HEK293 (cell line): ENCODE results near the gene MAP3K15.

Experiments used
- CTCF ChIA-PET: fragments of 350-600 bp; formaldehyde crosslinking; extraction: SDS; loops from one replicate; lab custom pipeline; 2021; ENCODE audit warnings: antibody characterized with exemption; lab: Yijun Ruan, JAX
- POLR2A ChIA-PET: fragments of 300-600 bp; formaldehyde crosslinking; extraction: SDS; loops from one replicate; lab custom pipeline; 2020; ENCODE audit warnings: antibody characterized with exemption, inconsistent platforms; lab: Yijun Ruan, JAX
- H3K27ac ChIP-seq: fragments of 200-500 bp; sonication (Bioruptor generic); 2 replicates; pipeline ENCODE4 v1.5.1; 2014; ENCODE audit warnings: low read depth, low read length, control low read depth, inconsistent platforms; ENCODE audit errors: extremely low read depth
- H3K36me3 ChIP-seq, 2 experiments: fragments of 200-500 bp in 1 of 2; sonication (Bioruptor generic) in 1 of 2; 1 replicate in 1 of 2; 2 replicates in 1 of 2; pipeline ENCODE4 v1.5.1; 2014 to 2017; ENCODE audit warnings: inconsistent platforms in 2 of 2, low read length in 2 of 2; ENCODE audit not compliant: control insufficient read depth in 2 of 2, insufficient read depth in 1 of 2
- H3K4me1 ChIP-seq: fragments of 200-500 bp; sonication (Bioruptor generic); 2 replicates; pipeline ENCODE4 v1.5.1; 2014; ENCODE audit warnings: mild to moderate bottlenecking, low read length, inconsistent platforms; ENCODE audit not compliant: control insufficient read depth, insufficient read depth
- H3K4me3 ChIP-seq: 2 replicates; pipeline ENCODE4 v1.5.1; 2011; ENCODE audit warnings: low read depth, mild to moderate bottlenecking, control low read depth, low read length, moderate library complexity
- H3K9me3 ChIP-seq: fragments of 200-500 bp; sonication (Bioruptor generic); 2 replicates; pipeline ENCODE4 v1.5.1; 2014; ENCODE audit warnings: low read depth, low read length, inconsistent platforms; ENCODE audit not compliant: control insufficient read depth, insufficient read depth
- SCRT1 ChIP-seq: fragments of 450-650 bp; formaldehyde crosslinking; IDR thresholded peaks from 2 replicates; pipeline ENCODE4 v1.5.1; 2016; ENCODE audit warnings: missing biosample characterization, missing genetic modification characterization, borderline replicate concordance
- SP2 ChIP-seq: fragments of 450-650 bp; formaldehyde crosslinking; IDR thresholded peaks from 2 replicates; pipeline ENCODE4 v1.5.1; 2016; ENCODE audit warnings: missing biosample characterization, missing genetic modification characterization
- TCF7L2 ChIP-seq: IDR thresholded peaks from 2 replicates; pipeline ENCODE4 v1.6.1; 2011; ENCODE audit warnings: low read depth, mild to moderate bottlenecking, inconsistent platforms, low read length, moderate library complexity, borderline replicate concordance
- YY1 ChIP-seq: fragments of 450-650 bp; formaldehyde crosslinking; IDR thresholded peaks from 2 replicates; pipeline ENCODE4 v1.5.1; 2018; ENCODE audit warnings: missing biosample characterization, missing genetic modification characterization
- ZNF302 ChIP-seq: fragments of 450-650 bp; formaldehyde crosslinking; IDR thresholded peaks from 2 replicates; pipeline ENCODE4 v1.5.1; 2016; ENCODE audit warnings: missing biosample characterization, missing genetic modification characterization, low read depth
- ZNF473 ChIP-seq: fragments of 450-650 bp; formaldehyde crosslinking; IDR thresholded peaks from 2 replicates; pipeline ENCODE4 v1.5.1; 2017; ENCODE audit warnings: missing biosample characterization, missing genetic modification characterization
- ZNF654 ChIP-seq: fragments of 450-650 bp; formaldehyde crosslinking; IDR thresholded peaks from 2 replicates; pipeline ENCODE4 v1.5.1; 2016; ENCODE audit warnings: low read depth, missing biosample characterization, missing genetic modification characterization
- ZNF785 ChIP-seq: fragments of 450-650 bp; formaldehyde crosslinking; IDR thresholded peaks from 2 replicates; pipeline ENCODE4 v1.5.1; 2016; ENCODE audit warnings: missing biosample characterization, missing genetic modification characterization
- ZNF791 ChIP-seq: fragments of 450-650 bp; formaldehyde crosslinking; IDR thresholded peaks from 2 replicates; pipeline ENCODE4 v1.5.1; 2016; ENCODE audit warnings: missing biosample characterization, missing genetic modification characterization
- ZSCAN16 ChIP-seq: fragments of 450-650 bp; formaldehyde crosslinking; IDR thresholded peaks from 2 replicates; pipeline ENCODE4 v1.5.1; 2016; ENCODE audit warnings: missing biosample characterization, missing genetic modification characterization
- TF ChIP-seq, protein P1 (sequence below): fragments of 450-650 bp; formaldehyde crosslinking; conservative IDR thresholded peaks from 2 replicates; pipeline ENCODE4 v1.5.1; 2016; ENCODE audit warnings: low read depth, missing biosample characterization, missing genetic modification characterization
- TF ChIP-seq, protein P2 (sequence below): fragments of 450-650 bp; formaldehyde crosslinking; IDR thresholded peaks from 2 replicates; pipeline ENCODE4 v1.5.1; 2016; ENCODE audit warnings: missing biosample characterization, missing genetic modification characterization
- TF ChIP-seq, protein P3 (sequence below): fragments of 450-650 bp; formaldehyde crosslinking; IDR thresholded peaks from 2 replicates; pipeline ENCODE4 v1.5.1; 2016; ENCODE audit warnings: missing biosample characterization, missing genetic modification characterization
- TF ChIP-seq, protein P4 (sequence below): fragments of 450-650 bp; formaldehyde crosslinking; IDR thresholded peaks from 2 replicates; pipeline ENCODE4 v1.5.1; 2016; ENCODE audit warnings: missing biosample characterization, missing genetic modification characterization

The MAP3K15 gene

DNA sequence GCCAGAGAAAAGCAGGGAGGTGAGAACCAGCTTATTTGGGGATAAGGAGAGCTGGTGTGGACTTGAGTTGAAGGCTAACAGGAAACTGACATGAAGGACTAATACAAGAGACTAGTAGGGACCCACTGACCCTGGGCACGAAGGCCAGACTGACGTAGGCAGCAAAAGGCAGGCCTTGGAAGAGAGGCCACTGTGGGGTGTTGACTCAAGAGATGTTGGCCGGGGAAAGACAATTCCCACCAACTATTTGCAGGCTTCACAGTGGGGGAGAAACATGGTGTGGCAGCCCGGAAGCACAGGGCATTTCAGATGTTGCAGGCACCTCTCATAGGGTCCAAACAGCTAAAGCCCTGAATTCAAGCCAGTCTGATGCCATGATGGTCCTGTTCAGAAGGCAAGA, 24.4 kb upstream of the MAP3K15 start:
- TF ChIP-seq ZSCAN16 (tag by site-specific recombination) (no peak), ZNF302 (tag by site-specific recombination) (no peak), YY1 (tag by site-specific recombination) (no peak), SP2 (no peak), ZNF791 (no peak), ZNF654 (tag by site-specific recombination) (no peak), ZNF785 (tag by site-specific recombination) (no peak), ZNF473 (no peak)
- TF ChIP-seq, protein P1, sequence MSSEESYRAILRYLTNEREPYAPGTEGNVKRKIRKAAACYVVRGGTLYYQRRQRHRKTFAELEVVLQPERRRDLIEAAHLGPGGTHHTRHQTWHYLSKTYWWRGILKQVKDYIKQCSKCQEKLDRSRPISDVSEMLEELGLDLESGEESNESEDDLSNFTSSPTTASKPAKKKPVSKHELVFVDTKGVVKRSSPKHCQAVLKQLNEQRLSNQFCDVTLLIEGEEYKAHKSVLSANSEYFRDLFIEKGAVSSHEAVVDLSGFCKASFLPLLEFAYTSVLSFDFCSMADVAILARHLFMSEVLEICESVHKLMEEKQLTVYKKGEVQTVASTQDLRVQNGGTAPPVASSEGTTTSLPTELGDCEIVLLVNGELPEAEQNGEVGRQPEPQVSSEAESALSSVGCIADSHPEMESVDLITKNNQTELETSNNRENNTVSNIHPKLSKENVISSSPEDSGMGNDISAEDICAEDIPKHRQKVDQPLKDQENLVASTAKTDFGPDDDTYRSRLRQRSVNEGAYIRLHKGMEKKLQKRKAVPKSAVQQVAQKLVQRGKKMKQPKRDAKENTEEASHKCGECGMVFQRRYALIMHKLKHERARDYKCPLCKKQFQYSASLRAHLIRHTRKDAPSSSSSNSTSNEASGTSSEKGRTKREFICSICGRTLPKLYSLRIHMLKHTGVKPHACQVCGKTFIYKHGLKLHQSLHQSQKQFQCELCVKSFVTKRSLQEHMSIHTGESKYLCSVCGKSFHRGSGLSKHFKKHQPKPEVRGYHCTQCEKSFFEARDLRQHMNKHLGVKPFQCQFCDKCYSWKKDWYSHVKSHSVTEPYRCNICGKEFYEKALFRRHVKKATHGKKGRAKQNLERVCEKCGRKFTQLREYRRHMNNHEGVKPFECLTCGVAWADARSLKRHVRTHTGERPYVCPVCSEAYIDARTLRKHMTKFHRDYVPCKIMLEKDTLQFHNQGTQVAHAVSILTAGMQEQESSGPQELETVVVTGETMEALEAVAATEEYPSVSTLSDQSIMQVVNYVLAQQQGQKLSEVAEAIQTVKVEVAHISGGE (tag by site-specific recombination) = no peak
- TF ChIP-seq, protein P2, sequence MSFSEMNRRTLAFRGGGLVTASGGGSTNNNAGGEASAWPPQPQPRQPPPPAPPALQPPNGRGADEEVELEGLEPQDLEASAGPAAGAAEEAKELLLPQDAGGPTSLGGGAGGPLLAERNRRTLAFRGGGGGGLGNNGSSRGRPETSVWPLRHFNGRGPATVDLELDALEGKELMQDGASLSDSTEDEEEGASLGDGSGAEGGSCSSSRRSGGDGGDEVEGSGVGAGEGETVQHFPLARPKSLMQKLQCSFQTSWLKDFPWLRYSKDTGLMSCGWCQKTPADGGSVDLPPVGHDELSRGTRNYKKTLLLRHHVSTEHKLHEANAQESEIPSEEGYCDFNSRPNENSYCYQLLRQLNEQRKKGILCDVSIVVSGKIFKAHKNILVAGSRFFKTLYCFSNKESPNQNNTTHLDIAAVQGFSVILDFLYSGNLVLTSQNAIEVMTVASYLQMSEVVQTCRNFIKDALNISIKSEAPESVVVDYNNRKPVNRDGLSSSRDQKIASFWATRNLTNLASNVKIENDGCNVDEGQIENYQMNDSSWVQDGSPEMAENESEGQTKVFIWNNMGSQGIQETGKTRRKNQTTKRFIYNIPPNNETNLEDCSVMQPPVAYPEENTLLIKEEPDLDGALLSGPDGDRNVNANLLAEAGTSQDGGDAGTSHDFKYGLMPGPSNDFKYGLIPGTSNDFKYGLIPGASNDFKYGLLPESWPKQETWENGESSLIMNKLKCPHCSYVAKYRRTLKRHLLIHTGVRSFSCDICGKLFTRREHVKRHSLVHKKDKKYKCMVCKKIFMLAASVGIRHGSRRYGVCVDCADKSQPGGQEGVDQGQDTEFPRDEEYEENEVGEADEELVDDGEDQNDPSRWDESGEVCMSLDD (tag by site-specific recombination) = no peak
- no peak overlapping the region for H3K4me3 ChIP-seq
- POLR2A ChIA-PET = no interaction called here
- no peaks in the 10 kb centered on the region for H3K9me3 ChIP-seq
- H3K36me3 ChIP-seq = no peaks in the 10 kb centered on the region
- H3K27ac ChIP-seq = no peak overlapping the region
- CTCF ChIA-PET = interaction anchor here (1.1 to 1.2 kb wide), 2 partner anchors 157 to 168 kb away, joined by 3 to 5 read pairs; no protein-coding TSS in a partner anchor
- no peaks in the 10 kb centered on the region for H3K4me1 ChIP-seq

DNA sequence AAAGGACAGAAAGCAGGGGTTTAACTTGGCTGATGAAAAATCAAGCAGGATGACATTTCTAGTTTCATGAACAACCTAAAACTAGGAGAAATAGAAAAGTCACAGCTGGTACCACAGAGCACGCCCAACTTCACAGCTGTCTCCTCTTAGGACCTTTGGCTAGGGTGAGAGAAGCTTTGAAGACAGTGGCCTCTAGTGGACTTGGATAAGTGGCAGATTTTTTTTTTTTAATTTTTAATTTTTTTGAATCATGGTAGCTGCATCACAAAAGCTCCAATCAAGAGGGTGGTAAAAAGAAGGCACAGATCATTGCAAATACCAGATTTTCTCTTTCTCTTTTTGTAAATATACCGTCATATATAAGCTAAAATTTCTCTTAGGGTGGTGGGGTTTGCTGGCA, 20.2 kb upstream of the MAP3K15 start:
- no peak for TF ChIP-seq SCRT1 (tag by site-specific recombination)
- TF ChIP-seq TCF7L2 = no peak
- TF ChIP-seq ZNF654 (tag by site-specific recombination) = peak; percentile 60
- TF ChIP-seq, protein P3, sequence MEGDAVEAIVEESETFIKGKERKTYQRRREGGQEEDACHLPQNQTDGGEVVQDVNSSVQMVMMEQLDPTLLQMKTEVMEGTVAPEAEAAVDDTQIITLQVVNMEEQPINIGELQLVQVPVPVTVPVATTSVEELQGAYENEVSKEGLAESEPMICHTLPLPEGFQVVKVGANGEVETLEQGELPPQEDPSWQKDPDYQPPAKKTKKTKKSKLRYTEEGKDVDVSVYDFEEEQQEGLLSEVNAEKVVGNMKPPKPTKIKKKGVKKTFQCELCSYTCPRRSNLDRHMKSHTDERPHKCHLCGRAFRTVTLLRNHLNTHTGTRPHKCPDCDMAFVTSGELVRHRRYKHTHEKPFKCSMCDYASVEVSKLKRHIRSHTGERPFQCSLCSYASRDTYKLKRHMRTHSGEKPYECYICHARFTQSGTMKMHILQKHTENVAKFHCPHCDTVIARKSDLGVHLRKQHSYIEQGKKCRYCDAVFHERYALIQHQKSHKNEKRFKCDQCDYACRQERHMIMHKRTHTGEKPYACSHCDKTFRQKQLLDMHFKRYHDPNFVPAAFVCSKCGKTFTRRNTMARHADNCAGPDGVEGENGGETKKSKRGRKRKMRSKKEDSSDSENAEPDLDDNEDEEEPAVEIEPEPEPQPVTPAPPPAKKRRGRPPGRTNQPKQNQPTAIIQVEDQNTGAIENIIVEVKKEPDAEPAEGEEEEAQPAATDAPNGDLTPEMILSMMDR = peak; percentile 19; the same call in 1 of the 2 replicates
- TF ChIP-seq, protein P4, sequence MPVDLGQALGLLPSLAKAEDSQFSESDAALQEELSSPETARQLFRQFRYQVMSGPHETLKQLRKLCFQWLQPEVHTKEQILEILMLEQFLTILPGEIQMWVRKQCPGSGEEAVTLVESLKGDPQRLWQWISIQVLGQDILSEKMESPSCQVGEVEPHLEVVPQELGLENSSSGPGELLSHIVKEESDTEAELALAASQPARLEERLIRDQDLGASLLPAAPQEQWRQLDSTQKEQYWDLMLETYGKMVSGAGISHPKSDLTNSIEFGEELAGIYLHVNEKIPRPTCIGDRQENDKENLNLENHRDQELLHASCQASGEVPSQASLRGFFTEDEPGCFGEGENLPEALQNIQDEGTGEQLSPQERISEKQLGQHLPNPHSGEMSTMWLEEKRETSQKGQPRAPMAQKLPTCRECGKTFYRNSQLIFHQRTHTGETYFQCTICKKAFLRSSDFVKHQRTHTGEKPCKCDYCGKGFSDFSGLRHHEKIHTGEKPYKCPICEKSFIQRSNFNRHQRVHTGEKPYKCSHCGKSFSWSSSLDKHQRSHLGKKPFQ = no peak
- Histone ChIP-seq H3K27ac (no peak overlapping the region), H3K36me3 (no peaks in the 10 kb centered on the region), H3K4me1 (no peaks in the 10 kb centered on the region), H3K9me3 (no peaks in the 10 kb centered on the region), H3K4me3 (no peak overlapping the region)
- ChIA-PET CTCF (interaction anchor here (0.6 to 3.5 kb wide), 18 partner anchors 10 to 730 kb away, joined by 3 to 35 read pairs (median 4); no protein-coding TSS in a partner anchor), POLR2A (no interaction called here)
